Effector CD8-positive, alpha-beta T cell (primary cell): ENCODE data around the gene CHKA.

Experiments used
- DNase-seq: peaks from one replicate; lab custom pipeline; 2025; lab: John Stamatoyannopoulos, UW
- total RNA-seq, 4 experiments: gene quantifications; one replicate each; lab custom pipeline; 2026; lab: John Stamatoyannopoulos, UW

CHKA gene
- 6.9 to 16.0 (median 10.1) reads per million in 4 experiments for total RNA-seq

DNA sequence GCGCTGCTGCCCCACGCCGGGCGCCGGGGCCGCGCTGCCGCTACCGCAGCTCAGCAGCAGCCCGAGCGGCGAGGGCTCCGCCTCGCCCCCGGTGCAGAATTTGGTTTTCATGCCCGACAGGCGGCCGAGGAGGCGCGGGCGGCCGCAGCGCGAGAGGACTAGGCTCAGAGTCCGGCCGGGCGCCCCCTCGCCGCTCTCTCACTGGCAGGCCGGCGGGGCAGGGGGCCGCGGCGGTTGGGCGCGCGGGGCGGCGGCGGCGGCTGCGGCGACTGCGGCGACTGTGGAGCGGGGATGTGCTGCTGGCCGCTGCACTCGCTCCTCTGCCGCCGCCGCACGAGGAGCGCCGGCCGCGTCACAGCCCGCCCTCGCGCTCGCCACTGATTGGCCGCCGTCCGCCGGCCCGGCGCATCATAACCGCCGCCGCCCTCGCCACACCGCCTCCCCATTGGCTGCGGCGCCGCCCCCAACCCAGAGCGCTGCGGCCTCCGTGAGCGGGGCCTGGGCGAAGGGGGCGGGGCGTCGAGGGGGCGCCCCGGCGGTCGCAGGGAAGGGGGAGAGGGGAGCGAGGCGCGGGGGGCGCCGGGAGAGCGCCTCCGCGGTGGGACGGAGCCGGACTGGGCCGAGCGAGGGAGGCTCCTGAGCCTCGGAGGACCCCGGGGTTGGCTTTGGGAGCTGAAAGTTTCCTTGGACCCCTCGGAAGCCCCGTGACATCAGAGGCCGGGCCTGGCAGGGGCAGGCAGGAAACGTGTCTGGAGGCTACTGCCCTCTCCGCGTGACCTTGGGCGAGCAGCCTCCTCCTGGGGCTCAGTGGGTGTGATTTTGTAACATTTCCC is at the start of gene CHKA:
CHKA (minus strand) TSS at position 322 of the 833 bp plus-strand sequence; CDS start at position 111, 211 bp downstream.
- DNase-seq = peak; percentile 71

DNA sequence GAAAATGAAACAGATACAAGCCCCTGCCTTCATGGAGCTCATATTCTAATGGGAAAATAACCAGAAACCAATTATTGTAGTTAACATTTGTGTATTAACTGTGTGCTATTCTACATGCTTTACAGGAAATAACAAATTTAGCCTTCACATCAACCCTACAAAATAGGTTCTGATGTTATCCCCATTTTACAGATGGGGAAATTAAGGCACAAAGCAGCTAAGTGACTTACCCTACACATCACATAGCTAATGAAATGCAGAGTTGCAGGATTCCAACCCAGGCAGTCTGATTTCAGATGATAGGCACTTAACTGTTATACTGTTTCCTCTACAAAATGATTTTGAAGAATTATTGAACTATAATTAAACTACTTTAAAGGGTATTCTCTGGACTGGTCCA is 48.3 kb upstream of the CHKA start:
- no peak for DNase-seq

DNA sequence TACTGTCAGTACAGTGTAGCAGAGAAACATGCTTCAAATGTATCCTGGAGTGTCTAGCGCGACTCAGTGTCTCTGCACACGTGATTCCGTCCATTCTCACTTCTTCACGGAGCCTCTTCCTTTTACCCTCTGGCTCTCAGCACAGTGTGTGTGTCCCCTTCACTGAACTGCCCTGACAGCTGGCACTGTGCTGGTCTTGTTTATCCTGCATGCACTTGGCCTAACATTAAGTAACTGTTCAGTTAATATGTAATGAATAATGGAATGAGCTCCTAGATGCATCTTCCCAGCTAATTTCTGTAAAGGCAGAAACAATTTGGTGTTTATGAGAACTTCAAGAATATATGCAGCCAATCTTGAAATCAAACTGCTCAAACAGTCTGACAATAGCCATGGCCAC is 47.5 kb upstream of the CHKA start:
- DNase-seq = no peak

DNA sequence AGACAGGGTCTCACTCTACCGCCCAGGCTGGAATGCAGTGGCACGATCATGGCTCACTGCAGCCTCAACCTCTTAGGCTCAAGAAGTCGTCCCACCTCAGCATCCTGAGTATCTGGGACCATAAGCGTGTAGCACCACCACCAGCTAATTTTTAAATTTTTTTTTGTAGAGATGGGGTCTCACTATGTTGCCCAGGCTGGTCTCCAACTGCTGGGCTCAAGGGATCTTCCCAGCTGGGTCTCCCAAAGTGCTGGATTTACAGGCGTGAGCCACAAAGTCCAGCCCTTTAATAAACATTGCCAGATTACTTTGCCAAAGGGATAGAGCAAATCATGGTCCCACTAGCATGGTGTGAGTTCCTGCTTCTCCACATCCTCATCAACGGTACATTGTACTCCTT is 46.3 kb upstream of the CHKA start:
- no peak for DNase-seq

DNA sequence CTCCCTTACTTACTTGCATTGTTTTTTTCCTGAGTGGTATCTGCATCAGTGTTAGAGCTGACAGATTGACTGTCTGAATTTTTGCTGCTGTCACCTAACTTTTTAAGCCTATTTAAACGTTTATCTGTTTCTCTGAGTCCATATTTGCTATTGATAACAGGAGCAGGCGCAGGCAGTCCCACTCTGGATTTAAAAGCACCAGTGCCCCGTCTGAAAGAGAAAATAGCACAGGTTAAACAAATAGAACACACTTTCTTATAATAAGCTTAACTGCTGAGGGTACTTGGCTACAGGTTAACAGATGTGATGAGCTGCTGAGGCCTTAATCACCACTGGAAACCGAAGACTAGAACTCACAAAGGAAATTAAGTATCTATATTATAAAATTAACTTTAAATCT is 45.8 kb upstream of the CHKA start:
- DNase-seq = no peak

DNA sequence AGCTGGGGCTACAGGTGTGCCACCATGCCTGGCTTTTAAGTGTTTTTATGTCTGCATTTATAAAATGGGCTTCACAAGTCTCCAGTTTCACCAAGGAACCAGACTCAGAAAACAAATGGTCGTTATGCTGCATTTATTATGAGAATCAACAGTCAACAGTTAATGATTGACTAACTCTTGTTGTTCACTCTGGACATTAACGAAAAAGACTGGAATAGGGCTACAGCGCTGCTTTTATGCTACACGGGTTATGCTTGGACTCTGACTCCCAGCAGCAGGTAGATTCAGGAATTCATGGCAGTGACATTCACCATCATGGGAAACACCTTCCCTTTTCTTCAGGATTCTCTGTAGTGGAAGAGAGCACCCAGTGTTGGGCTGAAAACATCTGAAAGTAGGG is 44.4 kb upstream of the CHKA start:
- no peak for DNase-seq

DNA sequence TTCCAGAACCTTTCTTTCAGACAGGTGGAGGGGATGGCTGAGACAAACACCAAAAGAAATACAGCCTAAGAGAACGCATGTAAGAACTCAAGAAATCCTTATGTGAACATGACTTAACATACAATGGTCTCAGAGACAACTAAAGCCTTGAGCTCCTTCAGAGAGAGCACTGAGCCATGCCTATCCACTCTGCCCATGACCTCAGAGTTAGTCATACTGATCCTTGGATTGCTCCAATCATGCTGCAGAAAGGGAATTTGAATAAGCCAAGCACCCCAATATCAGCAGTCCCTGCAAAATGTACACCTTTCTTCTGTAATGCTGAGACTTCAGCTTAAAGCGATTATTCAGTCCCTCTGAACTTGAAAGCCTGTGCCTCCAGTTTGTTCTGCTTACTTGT is 43.2 kb upstream of the CHKA start:
- no peak for DNase-seq

DNA sequence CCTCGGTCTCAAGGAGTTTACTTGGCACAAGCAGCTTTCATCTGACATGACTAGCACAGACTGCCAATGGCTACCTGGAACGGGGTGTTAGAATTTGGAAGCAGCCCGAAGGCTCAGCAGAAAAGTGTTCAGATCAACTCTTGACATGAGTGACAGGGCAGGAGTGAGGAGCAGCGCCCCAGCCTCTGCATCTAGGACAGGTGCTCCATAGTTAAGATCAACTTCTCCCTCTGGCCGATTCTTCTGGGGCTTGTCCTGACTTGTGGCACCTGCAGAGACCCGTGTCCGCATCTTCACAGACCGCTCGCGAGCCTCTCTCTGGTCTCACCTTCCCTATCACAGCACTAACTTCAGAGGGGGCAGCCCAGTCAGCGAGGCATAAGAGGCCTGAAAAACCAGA is 42.5 kb upstream of the CHKA start:
- no peak for DNase-seq

DNA sequence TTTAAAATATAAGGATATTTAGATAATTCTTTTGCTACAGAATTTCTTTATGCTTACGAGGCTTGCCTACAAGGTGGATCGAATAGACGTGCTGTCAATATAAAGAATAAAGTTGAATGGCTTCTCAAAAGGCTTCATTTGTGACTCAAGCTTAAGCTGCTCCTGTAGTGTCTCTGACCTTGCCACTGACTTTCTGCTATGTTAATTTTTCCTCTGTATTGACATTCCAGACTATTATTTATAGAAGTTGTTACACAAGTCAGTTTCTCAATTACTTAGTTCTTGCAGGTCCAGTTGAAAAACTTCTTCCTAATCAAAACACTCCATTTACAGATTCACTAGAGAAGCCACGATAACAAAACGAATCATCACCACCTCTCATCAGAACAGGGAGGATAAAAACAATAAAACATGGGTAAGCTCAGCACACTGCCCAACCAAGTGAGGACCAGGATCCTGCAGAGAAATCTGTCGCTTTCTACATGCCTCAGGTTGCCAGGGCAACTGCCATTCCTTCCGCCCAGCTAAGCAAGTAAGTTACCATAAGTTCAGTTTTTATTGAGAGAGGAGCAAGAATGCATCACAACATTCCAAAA is 39.0 kb upstream of the CHKA start:
- no peak for DNase-seq

DNA sequence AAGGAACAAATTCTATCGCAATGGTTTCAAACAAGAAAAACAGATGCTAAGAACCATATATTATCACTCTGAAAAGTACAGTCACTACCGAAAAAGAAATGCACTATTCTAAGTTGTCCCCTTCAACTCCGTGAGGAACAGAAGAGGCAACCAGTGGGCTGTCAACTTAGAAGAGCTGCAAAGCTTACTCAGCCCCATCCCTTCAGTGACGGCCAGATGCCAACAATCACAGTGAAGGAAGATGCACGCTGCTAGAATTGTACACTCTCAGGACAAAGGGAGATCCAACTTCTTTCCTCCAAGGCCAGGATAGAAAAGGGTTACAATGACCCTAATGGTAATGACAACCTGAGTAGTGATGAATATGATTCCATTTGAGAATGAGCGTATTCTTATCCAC is 38.5 kb upstream of the CHKA start:
- no peak for DNase-seq

DNA sequence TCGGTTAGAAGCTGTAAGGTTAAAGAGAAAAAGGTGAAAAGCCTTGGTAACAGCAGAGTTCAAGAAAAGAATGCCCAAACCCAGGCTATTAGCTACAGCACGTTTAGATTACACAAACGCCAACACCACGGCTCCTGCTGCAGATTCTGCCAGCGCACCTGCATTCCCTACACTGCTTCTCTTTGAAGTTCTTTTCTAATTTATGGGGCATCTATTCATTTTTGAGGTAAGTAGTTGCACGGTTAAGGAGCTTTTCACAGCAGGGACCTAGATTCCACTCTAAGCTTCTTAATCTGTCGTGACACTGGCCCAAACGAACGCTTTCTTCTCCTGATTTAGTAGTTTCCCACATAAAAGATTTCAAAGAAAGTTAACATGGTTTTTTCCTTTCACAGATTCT is 38.0 kb upstream of the CHKA start:
- no peak for DNase-seq

DNA sequence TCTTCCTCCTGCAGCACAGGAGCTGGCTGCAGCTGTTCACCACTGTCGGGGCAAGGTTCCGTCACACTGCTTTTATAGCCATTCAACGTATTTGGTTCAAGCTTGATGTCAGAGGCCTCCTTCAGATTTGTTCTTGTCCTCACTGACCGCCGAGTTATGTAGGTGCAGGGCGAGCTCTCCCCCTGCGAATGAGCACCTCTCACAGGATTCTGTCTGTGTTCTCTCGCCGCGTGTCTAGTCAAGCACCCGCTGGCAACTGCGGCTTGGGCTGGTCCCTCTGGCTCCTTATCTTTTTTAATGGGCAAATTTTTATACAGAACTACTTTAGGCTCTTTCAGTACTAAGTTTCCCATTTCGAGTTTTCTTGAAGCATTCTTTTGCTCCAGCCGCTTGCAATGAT is 37.4 kb upstream of the CHKA start:
- DNase-seq = no peak

DNA sequence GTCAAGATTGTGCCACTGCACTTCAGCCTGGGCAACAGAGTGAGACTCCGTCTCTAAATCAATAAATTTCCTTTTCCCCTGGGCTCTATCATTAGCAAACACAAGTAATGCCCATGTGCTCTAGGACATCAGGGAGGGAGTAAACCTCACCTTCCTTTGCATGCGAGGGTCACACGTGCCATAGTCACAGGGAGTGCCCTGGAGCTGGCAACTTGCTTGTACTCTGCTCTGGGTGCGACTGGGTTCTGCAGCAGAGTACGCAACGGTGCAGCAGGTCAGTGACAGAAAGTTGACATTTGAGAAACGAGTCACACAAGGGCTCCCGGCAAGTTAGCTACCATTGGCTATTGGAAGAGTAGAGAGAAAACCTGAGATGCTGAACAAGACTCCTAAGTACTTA is 32.6 kb upstream of the CHKA start:
- DNase-seq = no peak

DNA sequence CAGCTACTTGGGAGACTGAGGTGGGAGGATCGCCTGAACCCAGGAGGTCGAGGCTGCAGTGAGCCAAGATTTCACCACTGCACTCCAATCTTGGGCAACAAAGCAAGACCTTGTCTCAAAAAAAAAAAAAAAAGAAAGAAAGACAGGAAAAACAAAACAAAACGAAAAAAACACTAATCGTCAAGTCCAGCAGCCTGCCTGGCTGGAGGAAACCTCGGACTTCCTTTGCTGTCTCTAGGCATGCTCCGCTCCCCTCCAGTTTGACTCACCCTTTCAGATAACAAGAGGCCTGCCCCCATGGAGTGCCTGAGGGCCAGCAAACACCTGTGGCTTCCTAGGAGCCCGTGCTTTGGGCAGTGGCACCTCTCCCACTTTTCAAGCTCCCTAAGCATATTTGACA is 28.8 kb upstream of the CHKA start:
- no peak for DNase-seq

DNA sequence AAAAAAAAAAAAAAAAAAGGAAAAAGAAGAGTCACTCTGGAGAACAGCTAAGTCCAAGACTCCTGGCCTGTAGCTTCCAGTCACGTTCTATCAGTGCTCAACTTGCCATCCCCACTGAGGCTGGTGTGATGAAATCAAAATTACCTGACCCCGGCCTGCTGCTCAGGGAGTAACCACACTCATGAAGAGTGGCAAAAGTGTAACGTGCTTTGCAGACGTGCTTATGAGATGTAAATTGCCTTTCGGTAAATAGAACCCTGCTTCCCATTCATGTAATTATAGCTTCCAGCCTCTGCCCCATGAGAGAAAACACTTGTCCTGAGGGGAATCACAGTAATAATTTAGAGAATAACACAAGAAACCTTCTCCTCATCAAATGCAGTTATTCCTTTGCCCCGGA is 28.2 kb upstream of the CHKA start:
- DNase-seq = no peak

DNA sequence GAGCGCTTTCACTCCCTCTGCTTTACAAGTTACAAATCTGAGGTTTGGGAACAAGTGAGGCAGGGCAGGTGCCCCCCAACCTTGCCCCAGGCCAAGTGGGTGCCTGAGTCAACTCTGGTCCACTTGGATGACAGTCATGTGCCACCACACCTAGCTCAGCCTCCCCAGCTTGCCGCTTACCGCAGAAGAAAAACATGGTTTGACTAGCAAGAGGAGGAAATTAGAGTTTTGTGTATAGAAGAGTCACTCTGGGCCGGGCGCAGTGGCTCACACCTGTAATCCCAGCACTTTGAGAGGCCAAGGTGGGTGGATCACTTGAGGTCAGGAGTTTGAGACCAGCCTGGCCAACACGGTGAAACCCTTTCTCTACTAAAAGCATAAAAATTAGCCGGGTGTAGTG is 27.7 kb upstream of the CHKA start:
- no peak for DNase-seq

DNA sequence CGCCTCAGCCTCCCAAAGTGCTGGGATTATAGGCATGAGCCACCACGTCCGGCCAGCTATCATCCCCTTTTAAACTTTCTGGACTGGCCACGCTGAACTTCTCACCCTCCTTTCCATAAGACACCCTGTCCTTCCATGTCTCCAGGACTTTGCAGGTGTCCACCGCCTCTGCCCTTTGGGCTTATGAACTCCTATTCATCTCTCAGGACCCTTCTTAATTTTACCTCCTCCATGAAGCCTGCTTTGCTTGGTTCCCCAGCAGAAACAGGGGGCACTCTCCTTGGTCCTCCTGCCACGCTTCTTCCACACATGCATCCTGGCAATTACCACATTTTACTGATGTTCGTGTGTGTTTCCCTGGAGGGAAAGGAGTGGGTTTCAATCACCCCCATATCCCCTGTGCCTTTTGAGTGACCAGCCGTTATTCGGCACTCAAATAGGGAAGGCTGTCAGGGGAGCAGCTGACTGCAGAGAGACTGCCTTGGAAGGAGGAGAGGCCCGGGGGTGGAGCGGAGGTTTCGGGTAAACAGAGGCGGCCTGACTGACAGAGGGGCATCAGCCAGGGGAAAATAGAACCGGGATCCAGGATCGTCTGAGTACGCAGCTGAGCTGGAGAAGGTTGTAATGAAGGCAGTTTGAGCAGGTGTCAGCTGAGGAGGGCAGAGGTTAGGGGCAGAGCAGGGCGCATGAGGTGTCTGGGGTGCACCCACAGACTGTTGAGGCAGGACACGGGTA is 27.1 kb upstream of the CHKA start:
- DNase-seq = no peak

DNA sequence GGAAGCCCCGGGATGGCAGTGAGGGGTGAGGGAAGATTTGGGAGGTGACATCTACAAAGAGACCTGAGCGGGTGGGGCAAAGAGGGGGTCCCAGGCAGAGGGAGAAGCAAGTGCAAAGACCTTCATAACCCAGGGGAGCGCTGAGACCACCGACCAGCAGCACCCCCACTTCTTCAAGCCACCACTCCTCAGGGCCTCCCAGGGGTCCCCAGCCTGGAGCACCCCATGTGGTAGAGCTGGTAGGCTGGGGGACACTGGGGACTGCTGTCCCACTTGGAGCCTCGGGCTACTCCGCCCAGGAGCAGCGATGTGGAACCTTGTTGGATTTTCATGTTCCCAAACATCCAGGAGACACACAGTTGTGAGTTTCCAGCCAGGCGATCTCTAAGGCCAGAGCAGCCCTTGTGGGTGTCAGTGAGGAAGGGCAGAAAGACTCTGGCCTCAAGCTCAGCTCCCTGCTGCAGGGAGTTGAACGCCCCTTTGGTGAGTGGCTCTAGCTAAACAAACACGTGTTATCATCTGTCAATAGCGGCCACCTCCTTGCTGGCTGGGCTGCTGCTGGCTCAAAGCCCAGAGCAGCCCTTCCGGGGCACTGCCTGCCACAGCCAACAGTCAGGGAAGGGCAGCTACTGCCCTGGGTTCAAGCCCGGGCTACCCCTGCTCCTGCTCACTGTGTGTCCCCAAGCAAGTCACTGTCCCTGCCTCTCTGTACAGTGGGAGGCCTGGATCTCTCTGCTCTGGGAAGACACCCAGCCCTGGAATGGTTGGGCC is 25.7 kb upstream of the CHKA start:
- DNase-seq = no peak

DNA sequence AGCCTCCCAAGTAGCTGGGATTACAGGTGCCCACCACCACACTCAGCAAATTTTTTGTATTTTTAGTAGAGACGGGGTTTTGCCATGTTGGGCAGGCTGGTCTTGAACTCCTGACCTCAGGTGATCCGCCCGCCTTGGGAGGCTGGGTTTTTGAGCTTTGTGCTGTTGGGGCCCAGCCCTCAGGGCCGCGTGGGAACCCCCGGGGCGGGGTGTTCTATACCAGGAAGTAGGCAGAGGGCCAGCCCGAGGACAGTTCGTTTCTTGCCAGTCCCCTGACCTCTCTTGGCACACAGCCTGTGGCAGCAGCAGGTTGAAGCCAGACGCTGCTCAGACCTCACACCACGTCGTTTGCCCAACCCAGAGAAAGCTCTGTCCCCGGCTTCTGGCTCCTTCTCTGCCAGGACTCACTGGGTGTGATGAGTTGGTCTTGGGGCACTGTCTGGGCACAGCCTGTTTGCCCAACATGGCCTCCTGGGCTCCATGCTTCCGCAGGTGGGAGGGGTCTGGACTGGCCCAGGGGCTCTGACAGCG is 24.9 kb upstream of the CHKA start:
- DNase-seq = no peak

DNA sequence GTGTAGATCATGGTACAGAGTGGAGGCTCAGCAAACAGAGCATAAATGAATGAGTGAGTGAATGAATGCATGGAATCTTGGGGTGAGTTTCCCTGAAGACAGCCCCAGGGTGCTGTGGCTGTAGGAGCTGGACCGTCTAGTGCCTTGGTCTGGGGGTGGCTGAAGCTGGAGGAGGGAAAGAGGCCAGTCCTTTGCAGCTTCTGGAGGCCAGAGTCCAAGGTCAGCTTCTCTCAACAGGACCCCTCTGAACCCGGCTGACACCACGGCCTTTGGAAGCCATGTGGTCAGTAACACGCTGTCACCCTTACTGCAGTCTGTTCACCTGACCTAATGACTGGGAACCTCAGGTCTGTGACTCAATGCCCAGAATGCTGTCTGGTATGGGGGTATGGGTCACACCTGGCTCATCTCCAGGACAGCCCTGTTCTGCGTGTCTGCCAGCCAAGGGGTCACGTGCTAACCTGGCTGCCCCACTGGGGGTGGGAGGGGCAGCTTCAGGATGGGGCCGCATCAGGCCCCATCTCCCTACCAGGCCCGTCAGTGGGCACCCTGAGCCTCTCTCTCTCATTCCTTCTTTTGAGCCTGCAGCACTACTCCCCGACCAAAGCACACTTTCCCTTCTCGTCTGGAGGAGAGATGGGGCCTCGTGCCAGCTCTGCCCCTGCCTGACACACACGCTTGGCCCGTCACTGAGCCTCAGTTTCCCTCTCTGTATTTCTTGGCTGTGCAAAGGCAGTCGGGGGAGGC is 24.1 kb upstream of the CHKA start:
- no peak for DNase-seq

DNA sequence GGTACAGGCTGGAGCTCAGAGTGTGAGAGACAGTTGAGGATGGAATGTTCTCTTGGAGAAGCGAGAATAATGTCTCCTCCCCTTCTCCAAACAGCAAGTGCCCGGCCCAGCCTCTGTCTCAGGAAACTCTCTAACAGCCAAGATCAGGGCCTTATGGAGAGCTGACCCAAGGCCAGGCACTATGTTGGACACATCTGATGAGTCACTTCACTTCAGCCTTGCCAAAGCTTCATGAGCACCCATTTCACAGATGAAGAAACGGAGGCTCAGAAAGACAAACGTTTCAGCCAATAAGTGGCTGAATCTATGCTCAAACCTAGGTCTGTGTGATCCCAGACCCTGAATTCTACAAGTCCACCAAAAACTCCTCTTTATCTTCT is 22.1 kb upstream of the CHKA start:
- no peak for DNase-seq
